Osteoblast (primary cell): ENCODE measurements around the gene ADGRE2. TPM values are rescaled to one million over a fixed set of nuclear protein-coding genes. Genes with fewer than 3 reads are reported as not detected.
"Not testable (repeated sequence)": the region's sequence is repeated elsewhere in the genome, so short reads cannot be mapped to it uniquely, and the experiment has no call there.

Experiments used
- DNase-seq: peaks from one replicate; pipeline ENCODE4 v3.0.0; 2011; ENCODE audit warnings: low spot score, mixed read lengths; ENCODE audit not compliant: insufficient read length; ENCODE audit errors: missing footprints
- H2AFZ ChIP-seq: 2 replicates; pipeline ENCODE4 v1.6.0; 2011; ENCODE audit warnings: mild to moderate bottlenecking, low read length
- H3K27ac ChIP-seq: 2 replicates; pipeline ENCODE4 v1.5.1; 2011; ENCODE audit warnings: mild to moderate bottlenecking, low read depth, low read length, moderate library complexity
- H3K27me3 ChIP-seq: 2 replicates; pipeline ENCODE4 v1.6.0; 2012; ENCODE audit warnings: mild to moderate bottlenecking, control low read depth, inconsistent platforms, low read length, moderate library complexity; ENCODE audit not compliant: insufficient read depth
- H3K36me3 ChIP-seq: 2 replicates; pipeline ENCODE4 v1.5.1; 2011; ENCODE audit warnings: mild to moderate bottlenecking, low read length, control low read depth, moderate library complexity; ENCODE audit not compliant: insufficient read depth
- H3K4me1 ChIP-seq: 2 replicates; pipeline ENCODE4 v1.5.1; 2011; ENCODE audit warnings: mild to moderate bottlenecking, low read length, control low read depth, moderate library complexity; ENCODE audit not compliant: insufficient read depth
- H3K4me2 ChIP-seq: 2 replicates; pipeline ENCODE4 v1.6.0; 2011; ENCODE audit warnings: mild to moderate bottlenecking, low read length; ENCODE audit not compliant: insufficient read depth
- H3K4me3 ChIP-seq: fragments of 200-600 bp; sonication (generic); 3 replicates; pipeline ENCODE4 v1.5.1; 2012; ENCODE audit warnings: mild to moderate bottlenecking, low read length, inconsistent platforms; ENCODE audit not compliant: insufficient read depth
- H3K79me2 ChIP-seq: 2 replicates; pipeline ENCODE4 v1.6.0; 2012; ENCODE audit warnings: mild to moderate bottlenecking, low read length, control low read depth, inconsistent platforms; ENCODE audit not compliant: insufficient read depth
- H3K9me3 ChIP-seq: 2 replicates; pipeline ENCODE4 v1.5.1; 2011; ENCODE audit warnings: low read depth, low read length, control low read depth
- H4K20me1 ChIP-seq: 2 replicates; pipeline ENCODE4 v1.6.0; 2012; ENCODE audit warnings: mild to moderate bottlenecking, low read length, control low read depth; ENCODE audit not compliant: insufficient read depth
- CTCF ChIP-seq: IDR thresholded peaks from 2 replicates; pipeline ENCODE4 v1.5.1; 2011; ENCODE audit warnings: mild to moderate bottlenecking, low read depth, low read length, moderate library complexity; ENCODE audit errors: extremely low read depth
- total RNA-seq: library from RNA; depleted of rRNA; stranded (reverse); fragments of >200 nt; gene quantifications from 2 replicates; pipeline ENCODE4 v1.2.3, GENCODE V29; 2012

ADGRE2 gene
- total RNA-seq, 1 donor = 0.72 TPM

DNA sequence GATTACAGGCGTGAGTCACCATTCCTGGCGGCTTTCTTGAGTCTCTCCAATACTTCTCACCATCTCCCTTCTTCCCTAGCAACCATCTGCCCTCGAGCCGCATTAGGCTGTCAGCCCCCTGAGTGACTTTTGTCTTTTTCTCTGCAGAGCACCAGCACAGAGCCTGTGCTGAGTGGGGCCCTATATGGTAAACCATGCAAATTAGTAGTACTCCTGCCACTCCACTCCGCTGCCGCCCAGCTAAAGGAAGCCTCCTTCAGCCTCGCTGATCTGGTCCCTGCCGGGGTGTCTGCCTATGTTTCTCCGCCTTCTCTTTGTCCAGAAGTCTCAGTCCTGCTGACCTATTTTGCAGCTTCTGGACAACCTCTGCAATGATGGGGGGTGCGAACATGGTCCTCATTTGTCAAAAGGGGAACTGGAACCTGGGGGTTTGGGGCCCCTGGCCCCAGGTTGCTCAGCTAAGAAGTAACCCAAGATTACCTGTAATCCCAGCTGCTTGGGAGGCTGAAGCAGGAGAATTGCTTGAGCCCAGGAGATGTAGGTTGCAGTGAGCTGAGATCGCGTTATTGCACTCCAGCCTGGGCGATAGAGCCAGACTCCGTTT lies 2.4 kb upstream of the ADGRE2 start:
- not testable (repeated sequence) for H3K27me3 ChIP-seq, H3K79me2 ChIP-seq, DNase-seq, H3K27ac ChIP-seq, H3K9me3 ChIP-seq, H4K20me1 ChIP-seq, H3K4me2 ChIP-seq, H2AFZ ChIP-seq, H3K36me3 ChIP-seq, H3K4me3 ChIP-seq
- H3K4me1 ChIP-seq = peaks cover 10% of the 10 kb centered on the region

GRCh38 chr19:14779151-14779550 lies 791 bp upstream of the ADGRE2 start:
- Histone ChIP-seq H3K4me2 (no peak overlapping the region), H3K36me3 (no peaks in the 10 kb centered on the region), H3K27ac (no peak overlapping the region), H3K79me2 (no peaks in the 10 kb centered on the region), H4K20me1 (no peaks in the 10 kb centered on the region), H3K4me1 (no peaks in the 10 kb centered on the region), H3K27me3 (no peaks in the 10 kb centered on the region), H3K9me3 (no peaks in the 10 kb centered on the region), H3K4me3 (no peak overlapping the region), H2AFZ (no peak overlapping the region)
- peak; percentile 0 for DNase-seq
- TF ChIP-seq CTCF = no peak

DNA sequence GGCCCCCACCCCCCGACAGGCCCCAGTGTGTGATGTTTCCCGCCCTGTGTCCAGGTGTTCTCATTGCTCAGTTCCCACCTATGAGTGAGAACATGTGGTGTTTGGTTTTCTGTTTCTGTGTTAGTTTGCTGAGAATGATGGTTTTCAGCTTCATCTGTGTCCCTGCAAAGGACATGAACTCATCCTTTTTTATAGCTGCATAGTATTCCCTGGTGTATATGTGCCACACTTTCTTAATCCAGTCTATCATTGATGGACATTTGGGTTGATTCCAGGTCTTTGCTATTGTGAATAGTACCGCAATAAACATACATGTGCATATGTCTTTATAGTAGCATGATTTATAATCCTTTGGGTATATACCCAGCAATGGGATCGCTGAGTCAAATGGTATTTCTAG lies 715 bp downstream of the ADGRE2 start:
- H3K27me3 ChIP-seq, H2AFZ ChIP-seq, H3K4me2 ChIP-seq: not testable (repeated sequence)

GRCh38 chr19:14775869-14776586 lies 2.3 kb downstream of the ADGRE2 start:
- no peaks in the 10 kb centered on the region for H3K27me3 ChIP-seq
- no peaks in the 10 kb centered on the region for H3K4me1 ChIP-seq
- H3K4me3 ChIP-seq = peak overlapping the region; percentile 62
- TF ChIP-seq CTCF = no peak
- DNase-seq = peak; percentile 45
- H3K36me3 ChIP-seq = peaks cover 3% of the 10 kb centered on the region
- H3K79me2 ChIP-seq = no peaks in the 10 kb centered on the region
- H3K4me2 ChIP-seq = peak overlapping the region; percentile 83
- no peaks in the 10 kb centered on the region for H3K9me3 ChIP-seq
- no peaks in the 10 kb centered on the region for H4K20me1 ChIP-seq
- no peak overlapping the region for H3K27ac ChIP-seq
- H2AFZ ChIP-seq = peak overlapping the region; percentile 78

More for the DNA sequence above, 715 bp downstream of the ADGRE2 start:
- H3K36me3 ChIP-seq, H3K79me2 ChIP-seq, DNase-seq, H3K4me3 ChIP-seq, H3K4me1 ChIP-seq, H4K20me1 ChIP-seq, H3K27ac ChIP-seq, H3K9me3 ChIP-seq: not testable (repeated sequence)

GRCh38 chr19:14775326-14775725 lies 3.0 kb downstream of the ADGRE2 start:
- not testable (repeated sequence) for H3K27ac ChIP-seq, H3K9me3 ChIP-seq, DNase-seq, H3K4me1 ChIP-seq, H4K20me1 ChIP-seq, H3K36me3 ChIP-seq, H2AFZ ChIP-seq, H3K4me3 ChIP-seq, H3K79me2 ChIP-seq, H3K27me3 ChIP-seq
- peak overlapping the region; percentile 83 for H3K4me2 ChIP-seq
